ENCODE results near the gene DYDC1. TPM values are rescaled to one million over a fixed set of nuclear protein-coding genes. Genes with fewer than 3 reads are reported as not detected.
"Not testable (repeated sequence)": the region's sequence is repeated elsewhere in the genome, so short reads cannot be mapped to it uniquely, and the experiment has no call there.

Gene DYDC1
- not detected for polyA plus RNA-seq (2012; ENCODE audit: insufficient read depth, insufficient read length)

- no peak within 1 kb of the TSS for H3K4me3 ChIP-seq (ENCODE audit: low read length)
- DNase-seq (ENCODE audit: low read depth, low spot score), result peak; percentile 18
Observed at GRCh38 chr10:80356563-80356988, at the start of gene DYDC1, which contains the start of gene DYDC2. TSS of gene DYDC1 (minus strand) at chr10:80356755. CDS start at chr10:80352601, 4,154 bp downstream. TSS of gene DYDC2 (plus strand) at chr10:80356781. CDS start at chr10:80362444, 5,663 bp downstream.

- no peak overlapping the region for H3K4me3 ChIP-seq (ENCODE audit: low read length)
- DNase-seq (ENCODE audit: low read depth, low spot score), result no peak
Observed at GRCh38 chr10:80406204-80406603, 49.6 kb upstream of the DYDC1 start.

GRCh38 chr10:80405626-80406025 is 49.1 kb upstream of the DYDC1 start:
- no peak for DNase-seq (ENCODE audit: low read depth, low spot score)
- no peak overlapping the region for H3K4me3 ChIP-seq (ENCODE audit: low read length)

GRCh38 chr10:80405035-80405434 is 48.5 kb upstream of the DYDC1 start:
- DNase-seq (ENCODE audit: low read depth, low spot score), result no peak
- no peak overlapping the region for H3K4me3 ChIP-seq (ENCODE audit: low read length)

- no peak for DNase-seq (ENCODE audit: low read depth, low spot score)
- no peak overlapping the region for H3K4me3 ChIP-seq (ENCODE audit: low read length)
Observed at GRCh38 chr10:80400136-80400804, 43.7 kb upstream of the DYDC1 start.

- no peak overlapping the region for H3K4me3 ChIP-seq (ENCODE audit: low read length)
Observed at GRCh38 chr10:80397014-80397413, 40.5 kb upstream of the DYDC1 start.

GRCh38 chr10:80394358-80394916 is 37.9 kb upstream of the DYDC1 start:
- H3K4me3 ChIP-seq (ENCODE audit: low read length), result no peak overlapping the region
- no peak for DNase-seq (ENCODE audit: low read depth, low spot score)

More at GRCh38 chr10:80397014-80397413, 40.5 kb upstream of the DYDC1 start:
- DNase-seq (ENCODE audit: low read depth, low spot score), result no peak

GRCh38 chr10:80392250-80392649 is 35.7 kb upstream of the DYDC1 start:
- DNase-seq (ENCODE audit: low read depth, low spot score), result no peak
- no peak overlapping the region for H3K4me3 ChIP-seq (ENCODE audit: low read length)

- DNase-seq (ENCODE audit: low read depth, low spot score), result no peak
- no peak overlapping the region for H3K4me3 ChIP-seq (ENCODE audit: low read length)
Observed at GRCh38 chr10:80390740-80391139, 34.2 kb upstream of the DYDC1 start.

GRCh38 chr10:80382989-80383388 is 26.4 kb upstream of the DYDC1 start:
- DNase-seq (ENCODE audit: low read depth, low spot score), result peak; percentile 53
- 0 out of 2 replicates have a peak overlapping the region, but pooled peaks have one; percentile 2 for H3K4me3 ChIP-seq (ENCODE audit: low read length)

GRCh38 chr10:80380185-80380584 is 23.6 kb upstream of the DYDC1 start:
- H3K4me3 ChIP-seq (ENCODE audit: low read length), result no peak overlapping the region
- no peak for DNase-seq (ENCODE audit: low read depth, low spot score)

GRCh38 chr10:80379701-80380100 is 23.1 kb upstream of the DYDC1 start:
- H3K4me3 ChIP-seq (ENCODE audit: low read length), result no peak overlapping the region
- no peak for DNase-seq (ENCODE audit: low read depth, low spot score)

GRCh38 chr10:80373502-80373901 is 16.9 kb upstream of the DYDC1 start:
- DNase-seq (ENCODE audit: low read depth, low spot score), result no peak

GRCh38 chr10:80372675-80373074 is 16.1 kb upstream of the DYDC1 start:
- DNase-seq (ENCODE audit: low read depth, low spot score), result no peak
- H3K4me3 ChIP-seq (ENCODE audit: low read length), result no peak overlapping the region

More at GRCh38 chr10:80373502-80373901, 16.9 kb upstream of the DYDC1 start:
- H3K4me3 ChIP-seq (ENCODE audit: low read length), result no peak overlapping the region

GRCh38 chr10:80371467-80371866 is 14.9 kb upstream of the DYDC1 start:
- H3K4me3 ChIP-seq (ENCODE audit: low read length), result no peak overlapping the region
- no peak for DNase-seq (ENCODE audit: low read depth, low spot score)

GRCh38 chr10:80365510-80365909 is 9.0 kb upstream of the DYDC1 start:
- DNase-seq (ENCODE audit: low read depth, low spot score), result no peak
- no peak overlapping the region for H3K4me3 ChIP-seq (ENCODE audit: low read length)

GRCh38 chr10:80359644-80360043 is 3.1 kb upstream of the DYDC1 start:
- no peak for DNase-seq (ENCODE audit: low read depth, low spot score)

GRCh38 chr10:80358925-80359324 is 2.4 kb upstream of the DYDC1 start:
- not testable (repeated sequence) for H3K4me3 ChIP-seq (ENCODE audit: low read length)
- DNase-seq (ENCODE audit: low read depth, low spot score), result peak; percentile 40

More at GRCh38 chr10:80359644-80360043, 3.1 kb upstream of the DYDC1 start:
- no peak overlapping the region for H3K4me3 ChIP-seq (ENCODE audit: low read length)

- no peak overlapping the region for H3K4me3 ChIP-seq (ENCODE audit: low read length)
- no peak for DNase-seq (ENCODE audit: low read depth, low spot score)
Observed at GRCh38 chr10:80357851-80358125, 1.2 kb upstream of the DYDC1 start.

- no peak for DNase-seq (ENCODE audit: low read depth, low spot score)
- H3K4me3 ChIP-seq (ENCODE audit: low read length), result no peak overlapping the region
Observed at GRCh38 chr10:80356989-80357850, 665 bp upstream of the DYDC1 start.
